ENCODE data around the gene DCHS2.

DNA sequence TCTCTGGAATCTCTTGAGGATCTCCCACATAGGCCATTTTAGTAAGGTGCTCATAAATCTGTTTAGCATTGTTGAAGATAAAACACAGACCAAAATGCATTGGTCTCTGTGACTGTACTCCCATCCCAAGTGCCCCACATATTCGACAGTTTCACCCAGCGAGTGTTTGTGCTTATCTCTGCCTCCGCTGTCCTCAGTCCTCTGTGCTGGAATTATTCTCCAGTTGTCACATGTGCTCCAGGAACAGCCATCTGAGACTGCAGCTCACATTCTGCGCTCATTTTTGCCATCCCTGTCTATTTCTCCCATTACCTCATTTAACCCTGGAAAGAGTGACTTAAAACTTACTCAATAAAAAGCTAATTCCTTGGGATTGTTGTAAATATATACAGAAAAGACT is 27.6 kb upstream of the DCHS2 start:
- TF ChIP-seq, protein P1, sequence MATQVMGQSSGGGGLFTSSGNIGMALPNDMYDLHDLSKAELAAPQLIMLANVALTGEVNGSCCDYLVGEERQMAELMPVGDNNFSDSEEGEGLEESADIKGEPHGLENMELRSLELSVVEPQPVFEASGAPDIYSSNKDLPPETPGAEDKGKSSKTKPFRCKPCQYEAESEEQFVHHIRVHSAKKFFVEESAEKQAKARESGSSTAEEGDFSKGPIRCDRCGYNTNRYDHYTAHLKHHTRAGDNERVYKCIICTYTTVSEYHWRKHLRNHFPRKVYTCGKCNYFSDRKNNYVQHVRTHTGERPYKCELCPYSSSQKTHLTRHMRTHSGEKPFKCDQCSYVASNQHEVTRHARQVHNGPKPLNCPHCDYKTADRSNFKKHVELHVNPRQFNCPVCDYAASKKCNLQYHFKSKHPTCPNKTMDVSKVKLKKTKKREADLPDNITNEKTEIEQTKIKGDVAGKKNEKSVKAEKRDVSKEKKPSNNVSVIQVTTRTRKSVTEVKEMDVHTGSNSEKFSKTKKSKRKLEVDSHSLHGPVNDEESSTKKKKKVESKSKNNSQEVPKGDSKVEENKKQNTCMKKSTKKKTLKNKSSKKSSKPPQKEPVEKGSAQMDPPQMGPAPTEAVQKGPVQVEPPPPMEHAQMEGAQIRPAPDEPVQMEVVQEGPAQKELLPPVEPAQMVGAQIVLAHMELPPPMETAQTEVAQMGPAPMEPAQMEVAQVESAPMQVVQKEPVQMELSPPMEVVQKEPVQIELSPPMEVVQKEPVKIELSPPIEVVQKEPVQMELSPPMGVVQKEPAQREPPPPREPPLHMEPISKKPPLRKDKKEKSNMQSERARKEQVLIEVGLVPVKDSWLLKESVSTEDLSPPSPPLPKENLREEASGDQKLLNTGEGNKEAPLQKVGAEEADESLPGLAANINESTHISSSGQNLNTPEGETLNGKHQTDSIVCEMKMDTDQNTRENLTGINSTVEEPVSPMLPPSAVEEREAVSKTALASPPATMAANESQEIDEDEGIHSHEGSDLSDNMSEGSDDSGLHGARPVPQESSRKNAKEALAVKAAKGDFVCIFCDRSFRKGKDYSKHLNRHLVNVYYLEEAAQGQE (IDR thresholded peaks at IDR 0.05; ENCODE audit: unreplicated experiment): no peak
- TF ChIP-seq POLR2AphosphoS5 (IDR thresholded peaks at IDR 0.05; ENCODE audit: low read depth) (no peak), EZH2 (IDR thresholded peaks at IDR 0.05; ENCODE audit: low read depth, unreplicated experiment) (no peak), EZH2phosphoT487 (IDR thresholded peaks at IDR 0.05; ENCODE audit: unreplicated experiment) (no peak), CREB1 (CRISPR knock-in tag; IDR thresholded peaks at IDR 0.05; ENCODE audit: low read depth) (no peak), ZNF331 (CRISPR knock-in tag; IDR thresholded peaks at IDR 0.05; ENCODE audit: low read depth) (no peak)
- TF ChIP-seq, protein P2, sequence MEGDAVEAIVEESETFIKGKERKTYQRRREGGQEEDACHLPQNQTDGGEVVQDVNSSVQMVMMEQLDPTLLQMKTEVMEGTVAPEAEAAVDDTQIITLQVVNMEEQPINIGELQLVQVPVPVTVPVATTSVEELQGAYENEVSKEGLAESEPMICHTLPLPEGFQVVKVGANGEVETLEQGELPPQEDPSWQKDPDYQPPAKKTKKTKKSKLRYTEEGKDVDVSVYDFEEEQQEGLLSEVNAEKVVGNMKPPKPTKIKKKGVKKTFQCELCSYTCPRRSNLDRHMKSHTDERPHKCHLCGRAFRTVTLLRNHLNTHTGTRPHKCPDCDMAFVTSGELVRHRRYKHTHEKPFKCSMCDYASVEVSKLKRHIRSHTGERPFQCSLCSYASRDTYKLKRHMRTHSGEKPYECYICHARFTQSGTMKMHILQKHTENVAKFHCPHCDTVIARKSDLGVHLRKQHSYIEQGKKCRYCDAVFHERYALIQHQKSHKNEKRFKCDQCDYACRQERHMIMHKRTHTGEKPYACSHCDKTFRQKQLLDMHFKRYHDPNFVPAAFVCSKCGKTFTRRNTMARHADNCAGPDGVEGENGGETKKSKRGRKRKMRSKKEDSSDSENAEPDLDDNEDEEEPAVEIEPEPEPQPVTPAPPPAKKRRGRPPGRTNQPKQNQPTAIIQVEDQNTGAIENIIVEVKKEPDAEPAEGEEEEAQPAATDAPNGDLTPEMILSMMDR (conservative IDR thresholded peaks at IDR 0.05; ENCODE audit: low read depth in 2 of 2): no peak

Measured in GM23338 (cell line).